Measurements from ENCODE around the gene VWA3A.
"Not testable (repeated sequence)": the region's sequence is repeated elsewhere in the genome, so short reads cannot be mapped to it uniquely, and the experiment has no call there.

Gene VWA3A

GRCh38 chr16:22088642-22089041 lies 3.7 kb upstream of the VWA3A start:
- no peak for DNase-seq

GRCh38 chr16:22089910-22090309 lies 2.4 kb upstream of the VWA3A start:
- no peak for DNase-seq

- DNase-seq, result no peak
These were observed 620 bp upstream of the VWA3A start for GRCh38 chr16:22091721-22092120.

- no peak for DNase-seq
These were observed 990 bp downstream of the VWA3A start for GRCh38 chr16:22093331-22093730.

GRCh38 chr16:22093996-22094395 lies 1.7 kb downstream of the VWA3A start:
- no peak for DNase-seq

- DNase-seq, result peak; percentile 55
These were observed 6.3 kb downstream of the VWA3A start for GRCh38 chr16:22098405-22099255.

GRCh38 chr16:22099256-22099975 lies 7.1 kb downstream of the VWA3A start:
- no peak for DNase-seq

GRCh38 chr16:22103441-22103840 lies 11.1 kb downstream of the VWA3A start:
- DNase-seq, result no peak

GRCh38 chr16:22109258-22109898 lies 17.0 kb downstream of the VWA3A start:
- DNase-seq, result no peak

GRCh38 chr16:22111629-22112028 lies 19.3 kb downstream of the VWA3A start:
- not testable (repeated sequence) for DNase-seq

- no peak for DNase-seq
These were observed 23.9 kb downstream of the VWA3A start for GRCh38 chr16:22116095-22116700.

GRCh38 chr16:22117609-22118008 lies 25.3 kb downstream of the VWA3A start:
- DNase-seq, result no peak

- DNase-seq, result no peak
These were observed 28.1 kb downstream of the VWA3A start for GRCh38 chr16:22120440-22120839.

GRCh38 chr16:22122239-22122638 lies 29.9 kb downstream of the VWA3A start:
- no peak for DNase-seq

GRCh38 chr16:22123146-22123545 lies 30.8 kb downstream of the VWA3A start:
- DNase-seq, result no peak

GRCh38 chr16:22123759-22124490 lies 31.6 kb downstream of the VWA3A start:
- no peak for DNase-seq

- DNase-seq, result no peak
These were observed 32.4 kb downstream of the VWA3A start for GRCh38 chr16:22124583-22125284.

GRCh38 chr16:22126037-22126558 lies 33.8 kb downstream of the VWA3A start:
- DNase-seq, result no peak

GRCh38 chr16:22128537-22128936 lies 36.2 kb downstream of the VWA3A start:
- DNase-seq, result not testable (repeated sequence)

- no peak for DNase-seq
These were observed 38.2 kb downstream of the VWA3A start for GRCh38 chr16:22130528-22130927.

GRCh38 chr16:22132801-22133200 lies 40.5 kb downstream of the VWA3A start:
- no peak for DNase-seq

GRCh38 chr16:22138482-22138881 lies 46.1 kb downstream of the VWA3A start:
- DNase-seq, result no peak

Measured in fibroblast of skin of right biceps (primary cell).